ENCODE data around the gene DACT3. TPM values are rescaled to one million over a fixed set of nuclear protein-coding genes. Genes with fewer than 3 reads are reported as not detected.

DACT3 gene
- total and polyA plus RNA-seq, 2 of the 13 experiments (the other 11 are each of a cell fraction or from before 2014, with no cell fraction given): 0.04 TPM; not detected in 1

DNA sequence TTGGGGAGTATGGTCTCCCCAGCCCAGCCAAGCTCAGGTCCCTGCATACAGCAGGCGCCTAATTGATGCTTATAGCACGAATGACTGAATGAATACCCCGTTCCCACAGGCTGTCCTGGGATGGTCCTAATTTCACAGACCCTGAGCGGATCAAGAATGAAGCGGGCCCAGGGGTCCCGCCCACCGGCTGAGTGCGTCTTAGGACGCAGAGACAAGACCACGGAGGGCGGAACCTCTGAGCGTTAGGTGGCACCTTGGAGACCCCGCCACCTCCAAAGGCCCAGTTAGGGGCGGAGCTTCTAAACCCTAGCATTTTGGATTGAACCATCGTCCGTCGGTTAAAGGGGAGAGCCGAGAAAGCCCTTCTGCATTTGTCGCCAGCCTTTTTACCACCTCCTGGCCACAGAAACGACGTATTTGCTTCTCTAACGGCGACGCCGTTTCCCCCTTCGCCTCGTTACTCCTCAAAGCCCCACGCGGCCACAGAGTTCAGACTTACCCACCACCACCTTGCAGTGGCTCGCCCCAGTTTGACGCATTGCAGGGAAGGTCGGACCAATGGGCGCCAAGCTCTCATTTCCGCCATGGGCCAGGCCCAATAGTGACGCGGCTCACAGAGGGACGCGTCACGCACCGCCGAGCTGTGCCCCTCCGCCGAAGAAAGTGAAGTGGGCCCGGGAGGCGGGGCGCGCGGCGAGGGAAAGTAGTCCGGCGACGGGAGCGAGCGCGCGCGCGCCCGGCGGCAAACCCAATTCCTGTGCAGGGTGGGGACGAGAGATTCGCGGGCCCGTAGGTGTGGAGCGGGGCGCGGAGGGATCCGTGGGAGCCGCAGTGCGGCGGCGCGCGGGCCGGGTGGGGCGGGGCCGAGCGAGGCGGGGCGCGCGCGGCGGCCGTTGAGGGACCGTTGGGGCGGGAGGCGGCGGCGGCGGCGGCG is 60.3 kb downstream of the DACT3 start (continued):
- TF ChIP-seq, protein P1, sequence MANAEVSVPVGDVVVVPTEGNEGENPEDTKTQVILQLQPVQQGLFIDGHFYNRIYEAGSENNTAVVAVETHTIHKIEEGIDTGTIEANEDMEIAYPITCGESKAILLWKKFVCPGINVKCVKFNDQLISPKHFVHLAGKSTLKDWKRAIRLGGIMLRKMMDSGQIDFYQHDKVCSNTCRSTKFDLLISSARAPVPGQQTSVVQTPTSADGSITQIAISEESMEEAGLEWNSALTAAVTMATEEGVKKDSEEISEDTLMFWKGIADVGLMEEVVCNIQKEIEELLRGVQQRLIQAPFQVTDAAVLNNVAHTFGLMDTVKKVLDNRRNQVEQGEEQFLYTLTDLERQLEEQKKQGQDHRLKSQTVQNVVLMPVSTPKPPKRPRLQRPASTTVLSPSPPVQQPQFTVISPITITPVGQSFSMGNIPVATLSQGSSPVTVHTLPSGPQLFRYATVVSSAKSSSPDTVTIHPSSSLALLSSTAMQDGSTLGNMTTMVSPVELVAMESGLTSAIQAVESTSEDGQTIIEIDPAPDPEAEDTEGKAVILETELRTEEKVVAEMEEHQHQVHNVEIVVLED (CRISPR knock-in tag; IDR thresholded peaks at IDR 0.05; ENCODE audit: borderline replicate concordance): peak; percentile 85
- TF ChIP-seq ZNF570 (CRISPR knock-in tag; IDR thresholded peaks at IDR 0.05; ENCODE audit: borderline replicate concordance) (no peak), KAT8 (CRISPR knock-in tag; IDR thresholded peaks at IDR 0.05) (peak; percentile 90), XRCC5 (optimal IDR thresholded peaks at IDR 0.05; ENCODE audit: low read length) (peak; percentile 95), YEATS2 (CRISPR knock-in tag; IDR thresholded peaks at IDR 0.05; ENCODE audit: borderline replicate concordance) (peak; percentile 90), HNRNPK (IDR thresholded peaks at IDR 0.05; ENCODE audit: low read depth, low read length, poor library complexity, severe bottlenecking) (peak; percentile 27), CSRNP2 (CRISPR knock-in tag; conservative IDR thresholded peaks at IDR 0.05; ENCODE audit: low read depth) (no peak), ZNF781 (CRISPR knock-in tag; IDR thresholded peaks at IDR 0.05; ENCODE audit: borderline replicate concordance, not compliant biosample characterization) (no peak), MAZ (IDR thresholded peaks at IDR 0.05; ENCODE audit: borderline replicate concordance, low read depth, low read length) (peak; percentile 88; the same call in 1 of the 2 replicates), MAZ (CRISPR knock-in tag; IDR thresholded peaks at IDR 0.05; ENCODE audit: low read depth) (peak; percentile 83), ZNF256 (CRISPR knock-in tag; conservative IDR thresholded peaks at IDR 0.05) (0 out of 2 replicates have a peak, but pooled peaks have one; percentile 22), CERS6 (CRISPR knock-in tag; IDR thresholded peaks at IDR 0.05) (no peak), HOXA3 (CRISPR knock-in tag; IDR thresholded peaks at IDR 0.05) (peak; percentile 88), ZNF776 (CRISPR knock-in tag; IDR thresholded peaks at IDR 0.05) (no peak), SIN3B (IDR thresholded peaks at IDR 0.05; ENCODE audit: low read length) (0 out of 2 replicates have a peak, but pooled peaks have one; percentile 51), JDP2 (CRISPR knock-in tag; IDR thresholded peaks at IDR 0.05; ENCODE audit: borderline replicate concordance) (no peak)
- TF ChIP-seq, protein P2, sequence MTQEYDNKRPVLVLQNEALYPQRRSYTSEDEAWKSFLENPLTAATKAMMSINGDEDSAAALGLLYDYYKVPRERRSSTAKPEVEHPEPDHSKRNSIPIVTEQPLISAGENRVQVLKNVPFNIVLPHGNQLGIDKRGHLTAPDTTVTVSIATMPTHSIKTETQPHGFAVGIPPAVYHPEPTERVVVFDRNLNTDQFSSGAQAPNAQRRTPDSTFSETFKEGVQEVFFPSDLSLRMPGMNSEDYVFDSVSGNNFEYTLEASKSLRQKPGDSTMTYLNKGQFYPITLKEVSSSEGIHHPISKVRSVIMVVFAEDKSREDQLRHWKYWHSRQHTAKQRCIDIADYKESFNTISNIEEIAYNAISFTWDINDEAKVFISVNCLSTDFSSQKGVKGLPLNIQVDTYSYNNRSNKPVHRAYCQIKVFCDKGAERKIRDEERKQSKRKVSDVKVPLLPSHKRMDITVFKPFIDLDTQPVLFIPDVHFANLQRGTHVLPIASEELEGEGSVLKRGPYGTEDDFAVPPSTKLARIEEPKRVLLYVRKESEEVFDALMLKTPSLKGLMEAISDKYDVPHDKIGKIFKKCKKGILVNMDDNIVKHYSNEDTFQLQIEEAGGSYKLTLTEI (CRISPR knock-in tag; conservative IDR thresholded peaks at IDR 0.05): no peak
- TF ChIP-seq, protein P3, sequence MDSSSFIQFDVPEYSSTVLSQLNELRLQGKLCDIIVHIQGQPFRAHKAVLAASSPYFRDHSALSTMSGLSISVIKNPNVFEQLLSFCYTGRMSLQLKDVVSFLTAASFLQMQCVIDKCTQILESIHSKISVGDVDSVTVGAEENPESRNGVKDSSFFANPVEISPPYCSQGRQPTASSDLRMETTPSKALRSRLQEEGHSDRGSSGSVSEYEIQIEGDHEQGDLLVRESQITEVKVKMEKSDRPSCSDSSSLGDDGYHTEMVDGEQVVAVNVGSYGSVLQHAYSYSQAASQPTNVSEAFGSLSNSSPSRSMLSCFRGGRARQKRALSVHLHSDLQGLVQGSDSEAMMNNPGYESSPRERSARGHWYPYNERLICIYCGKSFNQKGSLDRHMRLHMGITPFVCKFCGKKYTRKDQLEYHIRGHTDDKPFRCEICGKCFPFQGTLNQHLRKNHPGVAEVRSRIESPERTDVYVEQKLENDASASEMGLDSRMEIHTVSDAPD (CRISPR knock-in tag; IDR thresholded peaks at IDR 0.05): no peak

All from HepG2 (cell line).